Endothelial cell of umbilical vein (primary cell): ENCODE results near the gene PADI1. TPM values are rescaled to one million over a fixed set of nuclear protein-coding genes. Genes with fewer than 3 reads are reported as not detected.

ENCODE experiments used
- BruUV-seq: library from RNA; stranded (reverse); fragments of 400-500 nt; replicated peaks from 2 replicates; lab custom pipeline; 2021; lab: Mats Ljungman, UMichigan
- CTCF ChIA-PET: fragments of 300-600, 350-600 bp; sonication (Branson Sonifier 250); formaldehyde crosslinking; loops from one replicate; lab custom pipeline; 2021; ENCODE audit warnings: antibody characterized with exemption, inconsistent platforms; lab: Charles Lee
- POLR2A ChIA-PET: fragments of 300-600, 350-600 bp; sonication (Branson Sonifier 250); formaldehyde crosslinking; loops from one replicate; lab custom pipeline; 2021; ENCODE audit warnings: antibody characterized with exemption, inconsistent platforms; lab: Charles Lee
- DNase-seq: peaks from one replicate; pipeline ENCODE4 v3.0.0-alpha.2; 2011; ENCODE audit warnings: low read depth, low spot score
- FAIRE-seq: peaks from 2 replicates; lab custom pipeline; 2011; peaks lifted over from hg19 to GRCh38; lab: Jason Lieb, UNC
- H2AFZ ChIP-seq: 2 replicates; pipeline ENCODE4 v1.6.0; 2012; ENCODE audit warnings: low read depth, low read length, control low read depth, inconsistent platforms
- H3K27ac ChIP-seq: 2 replicates; pipeline ENCODE4 v1.5.1; 2011; ENCODE audit warnings: low read depth, mild to moderate bottlenecking, control low read depth, low read length, moderate library complexity; ENCODE audit not compliant: insufficient read depth
- H3K27me3 ChIP-seq, 2 experiments: 2 replicates each; pipeline versions ENCODE4 v1.6.0 to v1.6.1; 2011; ENCODE audit warnings: low read length in 2 of 2, mixed read lengths in 1 of 2; ENCODE audit not compliant: control insufficient read depth in 2 of 2, insufficient read depth in 2 of 2
- H3K36me3 ChIP-seq, 2 experiments: 2 replicates in 1 of 2; 3 replicates in 1 of 2; pipeline ENCODE4 v1.5.1; 2011; ENCODE audit warnings: low read length in 2 of 2, mild to moderate bottlenecking in 1 of 2, moderate library complexity in 1 of 2; ENCODE audit not compliant: control insufficient read depth in 2 of 2, insufficient read depth in 2 of 2; ENCODE audit errors: extremely low read depth in 1 of 2
- H3K4me1 ChIP-seq: 3 replicates; pipeline ENCODE4 v1.5.1; 2011; ENCODE audit warnings: mild to moderate bottlenecking, low read length; ENCODE audit not compliant: control insufficient read depth, insufficient read depth; ENCODE audit errors: extremely low read depth
- H3K4me2 ChIP-seq: 2 replicates; pipeline ENCODE4 v1.6.1; 2011; ENCODE audit warnings: low read length, control low read depth, mixed read lengths; ENCODE audit not compliant: insufficient read depth
- H3K4me3 ChIP-seq, 3 experiments: fragments of 200-600 bp in 1 of 3; sonication (generic), shearing (Covaris generic) in 1 of 3; replicated peaks in 1 of 3; 2 replicates each; pipeline ENCODE4 v1.5.1; 2011 to 2016; ENCODE audit warnings: control low read depth in 3 of 3, low read length in 3 of 3, mild to moderate bottlenecking in 2 of 3, inconsistent platforms in 1 of 3, low read depth in 1 of 3, moderate library complexity in 1 of 3; ENCODE audit not compliant: insufficient read depth in 1 of 3
- H3K79me2 ChIP-seq: 2 replicates; pipeline ENCODE4 v1.6.0; 2012; ENCODE audit warnings: low read length, inconsistent platforms; ENCODE audit not compliant: control insufficient read depth, insufficient read depth
- H3K9ac ChIP-seq: replicated peaks from 2 replicates; pipeline ENCODE3; 2011; ENCODE audit warnings: low read length, control low read depth; ENCODE audit not compliant: insufficient read depth; ENCODE audit errors: extremely low read depth
- H3K9me1 ChIP-seq: replicated peaks from 3 replicates; pipeline ENCODE4 v1.6.0; 2011; ENCODE audit warnings: mild to moderate bottlenecking, low read length; ENCODE audit not compliant: control insufficient read depth, insufficient read depth; ENCODE audit errors: extremely low read depth
- H3K9me3 ChIP-seq: replicated peaks from 2 replicates; pipeline ENCODE4 v1.5.1; 2012; ENCODE audit warnings: low read length, inconsistent platforms; ENCODE audit not compliant: control insufficient read depth, insufficient read depth
- H4K20me1 ChIP-seq: replicated peaks from 2 replicates; pipeline ENCODE3; 2011; ENCODE audit warnings: mild to moderate bottlenecking, low read length; ENCODE audit not compliant: control insufficient read depth, insufficient read depth; ENCODE audit errors: extremely low read depth
- EZH2 ChIP-seq: IDR thresholded peaks from 2 replicates; pipeline ENCODE4 v1.6.1; 2012; ENCODE audit warnings: borderline replicate concordance, low read depth, mild to moderate bottlenecking, moderate library complexity, low read length, inconsistent platforms; ENCODE audit not compliant: severe bottlenecking
- FOS ChIP-seq: IDR thresholded peaks from 2 replicates; pipeline ENCODE4 v1.6.1; 2011; ENCODE audit warnings: mild to moderate bottlenecking, low read length, moderate library complexity, borderline replicate concordance; ENCODE audit not compliant: insufficient read depth
- JUN ChIP-seq: IDR thresholded peaks from 2 replicates; pipeline ENCODE4 v1.6.1; 2011; ENCODE audit warnings: borderline replicate concordance, low read depth; ENCODE audit not compliant: insufficient read length, insufficient read depth
- MYC ChIP-seq: IDR thresholded peaks from one replicate; pipeline ENCODE4 v1.6.1; 2011; ENCODE audit warnings: mild to moderate bottlenecking, low read depth, low read length
- POLR2A ChIP-seq: IDR thresholded peaks from 2 replicates; pipeline ENCODE4 v1.6.1; 2012; ENCODE audit warnings: low read depth, mild to moderate bottlenecking, control low read depth, low read length
- POLR2AphosphoS5 ChIP-seq: IDR thresholded peaks from 2 replicates; pipeline ENCODE4 v1.6.1; 2012; ENCODE audit warnings: low read depth, mild to moderate bottlenecking, control low read depth, low read length, moderate library complexity; ENCODE audit not compliant: insufficient read depth
- dilution Hi-C: fragments of 300-500 bp; cut with MboI; formaldehyde crosslinking; loops from one replicate; pipeline ENCODE4 v1.15.0; 2019; ENCODE audit warnings: low sequenced_read_pairs; ENCODE audit not compliant: extremely low pct_ligation_motif_present
- intact Hi-C: fragments of 100-400 bp; cut with micrococcal nuclease; formaldehyde crosslinking; loops from one replicate; pipeline ENCODE4 v1.10.0; 2022
- microRNA-seq: library from miRNA; unstranded; fragments of <30 nt; microRNA quantifications from one replicate; pipeline ENCODE4 v1.2.0, GENCODE V29; 2021; ENCODE audit warnings: borderline number of aligned reads, borderline replicate concordance
- polyA plus RNA-seq, 4 experiments: library from polyadenylated mRNA; depleted of rRNA in 3 of 4; stranded (reverse) in 3 of 4; unstranded in 1 of 4; fragments of >200 nt; gene quantifications; 2 replicates each; pipeline versions ENCODE4 v1.2.1 to v1.2.3, GENCODE V29; 2011 to 2012; ENCODE audit warnings: missing spikeins in 1 of 4
- small RNA-seq: library from RNA; depleted of rRNA; stranded (forward); fragments of <200 nt; gene quantifications from one replicate; pipeline ENCODE3, GENCODE V24; 2012; ENCODE audit warnings: low replicate concordance, low read depth; ENCODE audit not compliant: insufficient read depth, insufficient read length
- total RNA-seq: library from RNA; stranded (reverse); gene quantifications from 2 replicates; pipeline ENCODE4 v1.2.3, GENCODE V29; 2021
- TF ChIP-seq, protein P1 (sequence below), 2 donors: IDR thresholded peaks; 1 replicate in 1 of 2; 2 replicates in 1 of 2; pipeline ENCODE4 v1.5.1; 2011; ENCODE audit warnings: low read length in 2 of 2, mild to moderate bottlenecking in 2 of 2, moderate library complexity in 2 of 2, control low read depth in 1 of 2, inconsistent platforms in 1 of 2, low read depth in 1 of 2; ENCODE audit not compliant: insufficient read depth in 1 of 2; ENCODE audit errors: extremely low read depth in 1 of 2
- TF ChIP-seq, protein P2 (sequence below): IDR thresholded peaks from 2 replicates; pipeline ENCODE4 v1.6.1; 2011; ENCODE audit not compliant: insufficient read depth, insufficient read length

The PADI1 gene
- total and polyA plus RNA-seq, 2 donors (not counting 3 experiments of a cell fraction or from before 2014, with no cell fraction given) = 0.01 TPM; not detected in 1

DNA sequence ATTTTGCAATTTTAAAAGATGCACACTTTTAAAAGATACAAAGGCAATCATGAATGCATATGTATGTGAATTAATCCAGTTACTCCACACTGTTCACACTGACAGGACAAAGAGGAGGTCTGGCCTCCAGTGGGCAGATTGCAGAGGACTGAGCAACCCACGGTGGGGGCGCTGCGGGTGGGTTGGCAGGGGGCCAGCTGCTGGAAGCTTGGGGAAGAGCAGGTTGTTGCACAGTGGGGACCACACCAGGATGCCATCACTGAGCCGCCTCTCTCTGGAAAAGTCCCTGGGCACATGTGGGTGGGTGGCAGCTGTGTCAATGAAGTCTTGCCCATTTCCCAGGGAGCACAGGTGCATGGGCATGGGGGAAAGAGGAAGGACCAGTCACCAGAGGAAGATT lies 90.4 kb downstream of the PADI1 start:
- DNase-seq = no peak
- no TSS peak for BruUV-seq
- no peaks in the 10 kb centered on the region for H3K27me3 ChIP-seq
- no peak overlapping the region for H3K4me3 ChIP-seq
- CTCF ChIA-PET = no interaction called here
- no peaks in the 10 kb centered on the region for H4K20me1 ChIP-seq
- H3K4me1 ChIP-seq = no peaks in the 10 kb centered on the region
- H3K27ac ChIP-seq = no peak overlapping the region
- H3K79me2 ChIP-seq = no peaks in the 10 kb centered on the region
- intact Hi-C loops = no loop called here
- no peak overlapping the region for H3K9ac ChIP-seq
- H3K9me1 ChIP-seq = no peaks in the 10 kb centered on the region
- TF ChIP-seq POLR2A (no peak), JUN (no peak), FOS (no peak), POLR2AphosphoS5 (no peak), MYC (no peak), EZH2 (no peak)
- TF ChIP-seq, protein P1, sequence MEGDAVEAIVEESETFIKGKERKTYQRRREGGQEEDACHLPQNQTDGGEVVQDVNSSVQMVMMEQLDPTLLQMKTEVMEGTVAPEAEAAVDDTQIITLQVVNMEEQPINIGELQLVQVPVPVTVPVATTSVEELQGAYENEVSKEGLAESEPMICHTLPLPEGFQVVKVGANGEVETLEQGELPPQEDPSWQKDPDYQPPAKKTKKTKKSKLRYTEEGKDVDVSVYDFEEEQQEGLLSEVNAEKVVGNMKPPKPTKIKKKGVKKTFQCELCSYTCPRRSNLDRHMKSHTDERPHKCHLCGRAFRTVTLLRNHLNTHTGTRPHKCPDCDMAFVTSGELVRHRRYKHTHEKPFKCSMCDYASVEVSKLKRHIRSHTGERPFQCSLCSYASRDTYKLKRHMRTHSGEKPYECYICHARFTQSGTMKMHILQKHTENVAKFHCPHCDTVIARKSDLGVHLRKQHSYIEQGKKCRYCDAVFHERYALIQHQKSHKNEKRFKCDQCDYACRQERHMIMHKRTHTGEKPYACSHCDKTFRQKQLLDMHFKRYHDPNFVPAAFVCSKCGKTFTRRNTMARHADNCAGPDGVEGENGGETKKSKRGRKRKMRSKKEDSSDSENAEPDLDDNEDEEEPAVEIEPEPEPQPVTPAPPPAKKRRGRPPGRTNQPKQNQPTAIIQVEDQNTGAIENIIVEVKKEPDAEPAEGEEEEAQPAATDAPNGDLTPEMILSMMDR (IDR thresholded peaks at IDR 0.05; ENCODE audit: extremely low read depth in 1 of 2, insufficient read depth in 1 of 2, low read depth in 1 of 2, low read length in 2 of 2) = no peak
- TF ChIP-seq, protein P2, sequence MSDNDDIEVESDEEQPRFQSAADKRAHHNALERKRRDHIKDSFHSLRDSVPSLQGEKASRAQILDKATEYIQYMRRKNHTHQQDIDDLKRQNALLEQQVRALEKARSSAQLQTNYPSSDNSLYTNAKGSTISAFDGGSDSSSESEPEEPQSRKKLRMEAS = no peak
- POLR2A ChIA-PET = no interaction called here
- no peak overlapping the region for H2AFZ ChIP-seq
- dilution Hi-C loops = no loop called here
- no peaks in the 10 kb centered on the region for H3K9me3 ChIP-seq
- H3K36me3 ChIP-seq = no peaks in the 10 kb centered on the region
- no peak overlapping the region for H3K4me2 ChIP-seq
- no peak for FAIRE-seq

Small RNA genes within 50 kb of the gene (microRNA-seq; reads per million reads assigned to microRNA genes)
- gene MIR3972 = not detected

Small RNA genes within 50 kb of the gene (small RNA-seq; reads per million reads assigned to genes)
- not detected for gene MIR3972

Other genes with a start within 250 kb of the PADI1 start
- gene MFAP2, start 224.5 kb upstream of the PADI1 start, total RNA-seq = 37.9 and 43.0 TPM in 2 replicates
- gene MFAP2, start 224.5 kb upstream of the PADI1 start, polyA plus RNA-seq = 138 and 183 TPM in 2 replicates
- 44.9 and 52.3 TPM in 2 replicates for gene ATP13A2, start 193.2 kb upstream of the PADI1 start, total RNA-seq
- gene ATP13A2, start 193.2 kb upstream of the PADI1 start, polyA plus RNA-seq = 60.6 and 76.2 TPM in 2 replicates
- gene SDHB, start 151.1 kb upstream of the PADI1 start, total RNA-seq = 90.3 and 96.2 TPM in 2 replicates
- 86.8 and 98.1 TPM in 2 replicates for gene SDHB, start 151.1 kb upstream of the PADI1 start, polyA plus RNA-seq
- gene PADI2, start 85.7 kb upstream of the PADI1 start, total RNA-seq = not detected in 2 replicates
- not detected in 2 replicates for gene PADI2, start 85.7 kb upstream of the PADI1 start, polyA plus RNA-seq
- not detected in 2 replicates for gene PADI3, start 44.0 kb downstream of the PADI1 start, total RNA-seq
- gene PADI3, start 44.0 kb downstream of the PADI1 start, polyA plus RNA-seq = not detected in 2 replicates
- gene PADI4, start 103.1 kb downstream of the PADI1 start, total RNA-seq = not detected in 2 replicates
- not detected in 2 replicates for gene PADI4, start 103.1 kb downstream of the PADI1 start, polyA plus RNA-seq
- not detected in 2 replicates for gene PADI6, start 167.1 kb downstream of the PADI1 start, total RNA-seq
- gene PADI6, start 167.1 kb downstream of the PADI1 start, polyA plus RNA-seq = not detected in 2 replicates
- 160 and 166 TPM in 2 replicates for gene RCC2, start 234.5 kb downstream of the PADI1 start, total RNA-seq
- gene RCC2, start 234.5 kb downstream of the PADI1 start, polyA plus RNA-seq = 125 and 137 TPM in 2 replicates